Calu3 (cell line): ENCODE measurements around the gene PCNA. TPM values are rescaled to one million over a fixed set of nuclear protein-coding genes. Genes with fewer than 3 reads are reported as not detected.

Experiments
- BruUV-seq: library from RNA; stranded (reverse); fragments of 400-500 nt; replicated peaks from 2 replicates; lab custom pipeline; 2021; lab: Mats Ljungman, UMichigan
- CTCF ChIA-PET: fragments of 300-600 bp; sonication (Branson Sonifier 250); formaldehyde crosslinking; loops from one replicate; lab custom pipeline; 2022; ENCODE audit warnings: antibody characterized with exemption; lab: Charles Lee
- DNase-seq: peaks from one replicate; pipeline ENCODE4 v3.0.0; 2022
- H3K27ac Mint-ChIP-seq: one replicate; pipeline ENCODE4 v1.8.0; 2022; ENCODE audit warnings: mixed read lengths; ENCODE audit not compliant: unreplicated experiment
- H3K27me3 Mint-ChIP-seq: one replicate; pipeline ENCODE4 v1.8.0; 2022; ENCODE audit warnings: mixed read lengths; ENCODE audit not compliant: unreplicated experiment
- H3K36me3 Mint-ChIP-seq: one replicate; pipeline ENCODE4 v1.8.0; 2022; ENCODE audit warnings: mild to moderate bottlenecking, moderate library complexity, mixed read lengths; ENCODE audit not compliant: insufficient read depth, unreplicated experiment
- H3K4me1 Mint-ChIP-seq: one replicate; pipeline ENCODE4 v1.8.0; 2022; ENCODE audit warnings: mild to moderate bottlenecking, low read depth, mixed read lengths; ENCODE audit not compliant: unreplicated experiment
- H3K4me3 Mint-ChIP-seq: one replicate; pipeline ENCODE4 v1.8.0; 2022; ENCODE audit warnings: mild to moderate bottlenecking, low read depth, moderate library complexity, mixed read lengths; ENCODE audit not compliant: unreplicated experiment
- H3K9me3 Mint-ChIP-seq: one replicate; pipeline ENCODE4 v1.8.0; 2022; ENCODE audit warnings: low read depth, mixed read lengths; ENCODE audit not compliant: unreplicated experiment
- CTCF ChIP-seq: fragments of 200-600 bp; IDR thresholded peaks from one replicate; pipeline ENCODE4 v1.8.0; 2022; ENCODE audit warnings: antibody characterized with exemption; ENCODE audit not compliant: unreplicated experiment
- intact Hi-C: fragments of 100-400 bp; cut with micrococcal nuclease; formaldehyde crosslinking; loops from one replicate; pipeline ENCODE4 v1.10.0; 2022; ENCODE audit not compliant: unreplicated experiment
- total RNA-seq: library from RNA; stranded (reverse); gene quantifications from 2 replicates; pipeline ENCODE4 v1.2.3, GENCODE V29; 2022

PCNA gene
- total RNA-seq, 1 experiment from 2014 or later, result 116 TPM

- Mint-ChIP-seq H3K27ac (no peak overlapping the region), H3K4me1 (no peaks in the 10 kb centered on the region), H3K36me3 (peaks cover 5% of the 10 kb centered on the region), H3K4me3 (no peak overlapping the region), H3K9me3 (no peaks in the 10 kb centered on the region), H3K27me3 (no peaks in the 10 kb centered on the region)
- TF ChIP-seq CTCF, result no peak
- no TSS peak for BruUV-seq
- DNase-seq, result no peak
- intact Hi-C loops, result no loop called here
- CTCF ChIA-PET, result no interaction called here
Measured at GRCh38 chr20:5096463-5096862, 23.3 kb downstream of the PCNA start.

- CTCF ChIA-PET, result interaction anchor here (0.5 kb wide), 1 partner anchor 153 kb away, joined by 3 read pairs; no protein-coding TSS in a partner anchor
- no peak for DNase-seq
- no peak for TF ChIP-seq CTCF
- H3K36me3 Mint-ChIP-seq, result peaks cover 5% of the 10 kb centered on the region
- H3K4me3 Mint-ChIP-seq, result no peak overlapping the region
- H3K27ac Mint-ChIP-seq, result no peak overlapping the region
- no peaks in the 10 kb centered on the region for H3K4me1 Mint-ChIP-seq
- BruUV-seq, result no TSS peak
- H3K27me3 Mint-ChIP-seq, result no peaks in the 10 kb centered on the region
- intact Hi-C loops, result no loop called here
- no peaks in the 10 kb centered on the region for H3K9me3 Mint-ChIP-seq
Measured at GRCh38 chr20:5095931-5096330, 23.8 kb downstream of the PCNA start.

- no peak for DNase-seq
- Mint-ChIP-seq H3K4me1 (no peaks in the 10 kb centered on the region), H3K27ac (no peak overlapping the region), H3K27me3 (no peaks in the 10 kb centered on the region), H3K9me3 (no peaks in the 10 kb centered on the region), H3K36me3 (peaks cover 5% of the 10 kb centered on the region), H3K4me3 (no peak overlapping the region)
- TF ChIP-seq CTCF, result no peak
- CTCF ChIA-PET, result no interaction called here
- intact Hi-C loops, result no loop called here
- no TSS peak for BruUV-seq
Measured at GRCh38 chr20:5095454-5095853, 24.3 kb downstream of the PCNA start.

- DNase-seq, result no peak
- intact Hi-C loops, result no loop called here
- CTCF ChIA-PET, result no interaction called here
- no peaks in the 10 kb centered on the region for H3K27me3 Mint-ChIP-seq
- no peak for TF ChIP-seq CTCF
- H3K4me1 Mint-ChIP-seq, result no peaks in the 10 kb centered on the region
- no peaks in the 10 kb centered on the region for H3K9me3 Mint-ChIP-seq
- H3K36me3 Mint-ChIP-seq, result no peaks in the 10 kb centered on the region
- BruUV-seq, result no TSS peak
- H3K4me3 Mint-ChIP-seq, result no peak overlapping the region
- no peak overlapping the region for H3K27ac Mint-ChIP-seq
Measured at GRCh38 chr20:5092765-5093339, 26.9 kb downstream of the PCNA start.
